ENCODE measurements around the gene RTP3. TPM values are rescaled to one million over a fixed set of nuclear protein-coding genes. Genes with fewer than 3 reads are reported as not detected.

RTP3 gene
- total RNA-seq: not detected
- long read RNA-seq, donor 1: 0 reads
- long read RNA-seq, donor 2: 0 reads

GRCh38 chr3:46497556-46498265 is at the start of gene RTP3:
TSS of gene RTP3 (plus strand) at chr3:46497976. CDS start at chr3:46498063, 87 bp downstream.
- TF ChIP-seq, protein P1, sequence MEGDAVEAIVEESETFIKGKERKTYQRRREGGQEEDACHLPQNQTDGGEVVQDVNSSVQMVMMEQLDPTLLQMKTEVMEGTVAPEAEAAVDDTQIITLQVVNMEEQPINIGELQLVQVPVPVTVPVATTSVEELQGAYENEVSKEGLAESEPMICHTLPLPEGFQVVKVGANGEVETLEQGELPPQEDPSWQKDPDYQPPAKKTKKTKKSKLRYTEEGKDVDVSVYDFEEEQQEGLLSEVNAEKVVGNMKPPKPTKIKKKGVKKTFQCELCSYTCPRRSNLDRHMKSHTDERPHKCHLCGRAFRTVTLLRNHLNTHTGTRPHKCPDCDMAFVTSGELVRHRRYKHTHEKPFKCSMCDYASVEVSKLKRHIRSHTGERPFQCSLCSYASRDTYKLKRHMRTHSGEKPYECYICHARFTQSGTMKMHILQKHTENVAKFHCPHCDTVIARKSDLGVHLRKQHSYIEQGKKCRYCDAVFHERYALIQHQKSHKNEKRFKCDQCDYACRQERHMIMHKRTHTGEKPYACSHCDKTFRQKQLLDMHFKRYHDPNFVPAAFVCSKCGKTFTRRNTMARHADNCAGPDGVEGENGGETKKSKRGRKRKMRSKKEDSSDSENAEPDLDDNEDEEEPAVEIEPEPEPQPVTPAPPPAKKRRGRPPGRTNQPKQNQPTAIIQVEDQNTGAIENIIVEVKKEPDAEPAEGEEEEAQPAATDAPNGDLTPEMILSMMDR (IDR thresholded peaks at IDR 0.05): no peak
- Histone ChIP-seq H3K36me3 (ENCODE audit: low read depth) (no peaks in the 10 kb centered on the region), H3K9me3 (no peaks in the 10 kb centered on the region), H3K4me3 (no peak within 1 kb of the TSS), H3K4me1 (ENCODE audit: low read depth) (no peaks in the 10 kb centered on the region)
- intact Hi-C loops (cut with DNase I, micrococcal nuclease): no loop called here
- DNase-seq: no peak
- no peak for ATAC-seq

DNA sequence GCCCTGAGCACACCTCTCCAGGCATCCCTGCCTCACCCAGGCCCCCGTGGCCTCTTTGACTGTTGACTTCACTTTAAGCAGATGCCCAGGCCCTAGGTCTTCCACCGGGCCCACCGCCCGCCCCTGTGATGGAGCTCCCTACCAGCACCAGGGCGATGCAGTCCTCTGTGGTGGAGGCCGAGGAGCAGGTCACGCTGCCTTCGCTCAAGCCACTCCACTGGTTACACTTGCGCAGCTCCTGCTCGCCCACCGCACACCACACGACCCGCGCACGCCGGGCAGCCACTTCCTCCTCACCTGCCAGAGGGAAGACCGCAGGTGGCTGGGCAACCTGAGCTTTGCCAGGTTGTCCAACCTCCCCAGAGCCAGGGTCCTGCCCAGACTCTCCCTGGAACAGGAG is 49.1 kb upstream of the RTP3 start:
- intact Hi-C loops (cut with DNase I, micrococcal nuclease): no loop called here
- H3K9me3 ChIP-seq: no peaks in the 10 kb centered on the region
- TF ChIP-seq, protein P1 (IDR thresholded peaks at IDR 0.05): no peak
- DNase-seq: no peak
- no peaks in the 10 kb centered on the region for H3K4me1 ChIP-seq (ENCODE audit: low read depth)
- H3K36me3 ChIP-seq (ENCODE audit: low read depth): no peaks in the 10 kb centered on the region
- no peak overlapping the region for H3K4me3 ChIP-seq
- no peak for ATAC-seq

GRCh38 chr3:46449755-46450552 is 47.8 kb upstream of the RTP3 start:
- Histone ChIP-seq H3K36me3 (ENCODE audit: low read depth) (no peaks in the 10 kb centered on the region), H3K4me1 (ENCODE audit: low read depth) (no peaks in the 10 kb centered on the region), H3K9me3 (no peaks in the 10 kb centered on the region), H3K4me3 (no peak overlapping the region)
- ATAC-seq (no peak), DNase-seq (peak in 1 of 3 donors; percentile 51)
- TF ChIP-seq, protein P1 (IDR thresholded peaks at IDR 0.05): no peak
- intact Hi-C loops (cut with DNase I, micrococcal nuclease): no loop called here

DNA sequence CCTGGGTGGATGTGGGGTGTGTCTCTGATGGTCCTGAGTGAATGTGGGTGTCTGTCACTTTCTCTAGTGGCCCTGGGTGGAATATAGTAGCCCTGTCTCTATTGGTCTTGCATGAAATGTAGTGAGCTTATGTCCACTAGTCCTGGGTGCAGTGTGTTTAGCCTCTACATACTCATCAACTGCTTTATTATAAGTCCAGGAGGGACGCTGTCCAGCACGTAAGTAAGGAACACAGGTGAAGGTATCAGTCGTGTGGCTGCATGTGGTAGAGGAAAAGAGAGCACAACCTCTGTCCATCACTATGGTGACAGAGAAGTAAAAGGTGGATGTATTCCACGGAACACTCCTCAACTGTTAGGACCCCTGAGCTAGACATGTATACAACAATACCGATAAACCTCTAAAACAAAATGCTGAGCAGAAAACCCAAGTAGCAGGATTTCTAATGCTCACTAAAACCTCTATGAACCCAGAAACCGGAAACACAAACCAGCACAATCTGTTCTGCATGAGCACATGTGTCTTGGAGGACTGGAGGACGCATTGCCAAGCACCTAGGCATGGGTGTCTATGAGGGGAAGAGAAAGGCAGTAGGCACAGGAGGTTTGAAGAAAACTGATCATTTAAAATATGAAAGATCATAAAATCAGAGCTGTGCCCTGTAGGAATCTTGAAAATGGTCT is 44.1 kb upstream of the RTP3 start:
- ATAC-seq (no peak), DNase-seq (no peak)
- Histone ChIP-seq H3K9me3 (no peaks in the 10 kb centered on the region), H3K4me1 (ENCODE audit: low read depth) (no peaks in the 10 kb centered on the region), H3K4me3 (no peak overlapping the region), H3K36me3 (ENCODE audit: low read depth) (no peaks in the 10 kb centered on the region)
- intact Hi-C loops (cut with DNase I, micrococcal nuclease): no loop called here
- TF ChIP-seq, protein P1 (IDR thresholded peaks at IDR 0.05): no peak

DNA sequence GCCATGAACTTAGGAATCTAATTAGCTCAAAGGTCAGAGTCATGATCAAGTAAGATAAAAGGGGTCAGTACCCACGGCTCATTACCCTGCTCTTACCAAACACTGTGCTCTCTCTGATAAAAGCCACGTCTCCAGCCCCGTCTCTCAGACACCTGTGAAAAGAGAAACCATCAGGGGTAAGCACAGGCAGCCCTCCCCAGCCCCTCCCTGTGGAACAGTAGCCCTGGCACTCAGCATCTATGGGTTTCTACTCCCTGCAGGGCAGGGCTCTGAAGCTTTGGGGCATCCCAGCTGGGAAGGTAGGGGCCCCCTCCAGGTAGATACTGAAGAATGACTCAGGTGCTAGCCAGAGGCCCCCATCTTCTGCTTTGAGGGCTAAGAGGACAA is 43.6 kb upstream of the RTP3 start:
- H3K9me3 ChIP-seq: no peaks in the 10 kb centered on the region
- no peaks in the 10 kb centered on the region for H3K4me1 ChIP-seq (ENCODE audit: low read depth)
- ATAC-seq: no peak
- intact Hi-C loops (cut with DNase I, micrococcal nuclease): no loop called here
- DNase-seq: no peak
- no peaks in the 10 kb centered on the region for H3K36me3 ChIP-seq (ENCODE audit: low read depth)
- no peak overlapping the region for H3K4me3 ChIP-seq
- TF ChIP-seq, protein P1 (IDR thresholded peaks at IDR 0.05): no peak

All from mucosa of descending colon (tissue), 3 donors.